Measurements from ENCODE around the gene LMAN2. TPM values are rescaled to one million over a fixed set of nuclear protein-coding genes. Genes with fewer than 3 reads are reported as not detected.
A peak's percentile ranks its signal among the peaks of the same experiment; 100 is the strongest.
"Not testable (repeated sequence)": the region's sequence is repeated elsewhere in the genome, so short reads cannot be mapped to it uniquely, and the experiment has no call there.

Gene LMAN2
- total RNA-seq, 2 experiments from 2014 or later, result 74.5 to 92.1 TPM

DNA sequence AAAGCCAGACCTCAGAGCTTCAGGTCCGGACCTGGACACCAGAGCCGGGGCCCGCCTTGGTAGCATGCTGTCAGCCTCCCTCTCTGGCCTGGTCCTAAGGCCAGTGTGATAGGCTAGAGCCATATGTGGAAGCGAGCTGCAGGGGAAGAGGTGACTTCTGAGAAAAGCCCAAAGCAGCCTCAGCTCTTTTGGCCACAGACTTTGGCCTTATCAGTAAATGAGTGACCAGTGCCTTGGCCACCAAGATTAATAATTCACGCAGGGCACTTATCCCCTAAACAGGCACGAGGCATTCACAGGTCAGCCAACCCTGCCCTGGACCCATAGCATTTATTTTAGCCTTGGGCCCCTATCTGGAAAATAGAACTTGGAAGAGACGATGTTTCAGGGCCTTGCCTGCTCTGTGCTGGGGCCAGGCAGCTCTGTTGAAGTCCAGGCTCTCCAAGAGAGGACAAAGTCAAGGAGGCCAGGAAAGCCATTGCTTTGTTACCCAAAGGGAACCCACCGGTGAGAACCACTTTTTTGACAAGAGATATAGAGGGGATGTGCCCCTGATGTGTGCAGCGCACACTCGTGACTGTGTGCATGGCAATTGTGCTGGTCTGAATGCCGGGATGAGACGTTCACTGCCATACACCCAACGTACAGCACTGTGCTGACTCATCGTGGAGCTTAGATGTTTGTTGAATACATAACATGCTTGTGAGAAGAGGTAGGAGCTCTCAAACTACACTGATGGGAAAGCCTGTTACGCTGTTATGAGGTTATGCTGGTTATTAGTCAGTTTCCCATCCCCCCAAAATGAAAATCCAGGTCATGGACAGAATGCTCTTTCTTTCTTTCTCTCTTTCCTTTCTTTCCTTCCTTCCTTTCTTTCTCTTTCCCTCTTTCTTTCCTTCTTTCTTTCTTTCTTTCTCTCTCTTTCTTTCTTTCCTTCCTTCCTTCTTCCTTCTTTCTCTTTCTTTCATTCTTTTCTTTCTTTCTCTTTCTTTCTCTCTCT is 27.7 kb upstream of the LMAN2 start:
- peaks cover 38% of the 10 kb centered on the region for H3K4me1 Mint-ChIP-seq
- ChIA-PET CTCF (interaction anchor here (0.5 to 7.1 kb wide), 16 partner anchors 10 to 219 kb away, joined by 3 to 48 read pairs (median 4); partner anchors contain the start of gene RGS14), POLR2A (interaction anchor here (1.1 to 1.3 kb wide), 2 partner anchors 10 kb away, joined by 3 to 5 read pairs; no protein-coding TSS in a partner anchor)
- H3K4me3 Mint-ChIP-seq, result no peak overlapping the region
- H3K9me3 Mint-ChIP-seq (ENCODE audit: low read depth), result no peaks in the 10 kb centered on the region
- no peaks in the 10 kb centered on the region for H3K27me3 Mint-ChIP-seq
- ATAC-seq, result peak; percentile 98
- intact Hi-C loops (cut with DNase I, micrococcal nuclease), result loop anchor here in 1 of 2 experiments (1.0 kb wide), 2 partner anchors 10 to 15 kb away; no protein-coding TSS in a partner anchor
- H3K27ac Mint-ChIP-seq, result peak overlapping the region; percentile 72
- peak; percentile 74 for DNase-seq
- H3K36me3 Mint-ChIP-seq (ENCODE audit: low read depth), result no peaks in the 10 kb centered on the region

GRCh38 chr5:177377851-177378776 is 26.6 kb upstream of the LMAN2 start:
- H3K4me3 Mint-ChIP-seq, result no peak overlapping the region
- intact Hi-C loops (cut with DNase I, micrococcal nuclease), result no loop called here
- no peak for DNase-seq
- no peak overlapping the region for H3K27ac Mint-ChIP-seq
- no peaks in the 10 kb centered on the region for H3K27me3 Mint-ChIP-seq
- no peaks in the 10 kb centered on the region for H3K36me3 Mint-ChIP-seq (ENCODE audit: low read depth)
- no peak for ATAC-seq
- POLR2A ChIA-PET, result interaction anchor here (1.1 kb wide), 1 partner anchor 9 kb away, joined by 3 read pairs; no protein-coding TSS in a partner anchor
- no peaks in the 10 kb centered on the region for H3K9me3 Mint-ChIP-seq (ENCODE audit: low read depth)
- H3K4me1 Mint-ChIP-seq, result peaks cover 47% of the 10 kb centered on the region
- CTCF ChIA-PET, result interaction anchor here (0.7 to 7.1 kb wide), 17 partner anchors 9 to 220 kb away, joined by 3 to 48 read pairs (median 4); partner anchors contain the start of gene RGS14

- no peaks in the 10 kb centered on the region for H3K9me3 Mint-ChIP-seq (ENCODE audit: low read depth)
- CTCF ChIA-PET, result interaction anchor here (3.8 to 7.1 kb wide), 2 partner anchors 14 to 27 kb away, joined by 20 to 48 read pairs; no protein-coding TSS in a partner anchor
- ATAC-seq (no peak), DNase-seq (no peak)
- H3K36me3 Mint-ChIP-seq (ENCODE audit: low read depth), result peaks cover 9% of the 10 kb centered on the region
- no peaks in the 10 kb centered on the region for H3K27me3 Mint-ChIP-seq
- POLR2A ChIA-PET, result no interaction called here
- no peak overlapping the region for H3K4me3 Mint-ChIP-seq
- peaks cover 57% of the 10 kb centered on the region for H3K4me1 Mint-ChIP-seq
- intact Hi-C loops (cut with DNase I, micrococcal nuclease), result no loop called here
- no peak overlapping the region for H3K27ac Mint-ChIP-seq
Observed at GRCh38 chr5:177376107-177376506, 24.6 kb upstream of the LMAN2 start.

DNA sequence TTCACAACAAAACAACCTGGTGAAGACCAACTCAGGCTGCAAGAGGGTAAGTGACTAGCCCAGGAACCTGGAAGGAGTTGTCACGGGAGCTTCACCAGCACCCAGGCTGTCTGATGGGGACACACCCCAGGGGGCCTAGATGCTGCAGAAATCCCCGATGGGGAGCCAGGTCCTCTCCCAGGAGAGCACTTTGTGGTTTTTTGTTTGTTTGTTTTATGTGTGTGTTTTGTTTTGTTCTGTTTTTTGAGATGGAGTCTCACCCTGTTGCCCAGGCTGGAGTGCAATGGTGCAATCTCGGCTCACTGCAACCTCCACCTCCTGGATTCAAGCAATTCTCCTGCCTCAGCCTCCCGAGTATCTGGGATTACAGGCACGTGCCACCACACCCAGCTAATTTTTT is 24.0 kb upstream of the LMAN2 start:
- H3K27me3 Mint-ChIP-seq; H3K27ac Mint-ChIP-seq; H3K9me3 Mint-ChIP-seq (ENCODE audit: low read depth); ATAC-seq; H3K4me3 Mint-ChIP-seq; DNase-seq; CTCF ChIA-PET; POLR2A ChIA-PET; H3K36me3 Mint-ChIP-seq (ENCODE audit: low read depth); intact Hi-C loops (cut with DNase I, micrococcal nuclease): not testable (repeated sequence)
- peaks cover 56% of the 10 kb centered on the region for H3K4me1 Mint-ChIP-seq

- intact Hi-C loops (cut with DNase I, micrococcal nuclease), result no loop called here
- Mint-ChIP-seq H3K4me1 (peaks cover 60% of the 10 kb centered on the region), H3K27me3 (no peaks in the 10 kb centered on the region), H3K4me3 (no peak overlapping the region), H3K36me3 (ENCODE audit: low read depth) (peaks cover 16% of the 10 kb centered on the region), H3K9me3 (ENCODE audit: low read depth) (no peaks in the 10 kb centered on the region), H3K27ac (peak overlapping the region; percentile 38)
- ChIA-PET POLR2A (no interaction called here), CTCF (interaction anchor here (0.5 to 1.2 kb wide), 2 partner anchors 30 to 79 kb away, joined by 3 to 5 read pairs; no protein-coding TSS in a partner anchor)
- no peak for DNase-seq
- no peak for ATAC-seq
Observed at GRCh38 chr5:177374211-177374610, 22.7 kb upstream of the LMAN2 start.

GRCh38 chr5:177373806-177374205 is 22.3 kb upstream of the LMAN2 start:
- H3K4me3 Mint-ChIP-seq, result no peak overlapping the region
- H3K27ac Mint-ChIP-seq, result peak overlapping the region; percentile 38
- ChIA-PET POLR2A (no interaction called here), CTCF (interaction anchor here (2.4 to 7.3 kb wide), 2 partner anchors 17 to 29 kb away, joined by 19 to 65 read pairs; no protein-coding TSS in a partner anchor)
- intact Hi-C loops (cut with DNase I, micrococcal nuclease), result no loop called here
- H3K27me3 Mint-ChIP-seq, result no peaks in the 10 kb centered on the region
- no peak for ATAC-seq
- H3K36me3 Mint-ChIP-seq (ENCODE audit: low read depth), result peaks cover 20% of the 10 kb centered on the region
- H3K9me3 Mint-ChIP-seq (ENCODE audit: low read depth), result no peaks in the 10 kb centered on the region
- no peak for DNase-seq
- peaks cover 61% of the 10 kb centered on the region for H3K4me1 Mint-ChIP-seq

- H3K9me3 Mint-ChIP-seq (ENCODE audit: low read depth), result no peaks in the 10 kb centered on the region
- POLR2A ChIA-PET, result interaction anchor here (0.7 kb wide), 1 partner anchor 77 kb away, joined by 3 read pairs; no protein-coding TSS in a partner anchor
- no peaks in the 10 kb centered on the region for H3K27me3 Mint-ChIP-seq
- ATAC-seq (peak; percentile 36), DNase-seq (peak; percentile 50)
- peak overlapping the region; percentile 26 for H3K4me3 Mint-ChIP-seq
- peak overlapping the region; percentile 84 for H3K27ac Mint-ChIP-seq
- CTCF ChIA-PET, result interaction anchor here (0.6 to 7.3 kb wide), 9 partner anchors 9 to 259 kb away, joined by 3 to 65 read pairs (median 4); partner anchors contain the start of genes PDLIM7 and RGS14
- intact Hi-C loops (cut with DNase I, micrococcal nuclease), result no loop called here
- H3K36me3 Mint-ChIP-seq (ENCODE audit: low read depth), result peaks cover 28% of the 10 kb centered on the region
- H3K4me1 Mint-ChIP-seq, result peaks cover 67% of the 10 kb centered on the region
Observed at GRCh38 chr5:177372910-177373309, 21.4 kb upstream of the LMAN2 start.

DNA sequence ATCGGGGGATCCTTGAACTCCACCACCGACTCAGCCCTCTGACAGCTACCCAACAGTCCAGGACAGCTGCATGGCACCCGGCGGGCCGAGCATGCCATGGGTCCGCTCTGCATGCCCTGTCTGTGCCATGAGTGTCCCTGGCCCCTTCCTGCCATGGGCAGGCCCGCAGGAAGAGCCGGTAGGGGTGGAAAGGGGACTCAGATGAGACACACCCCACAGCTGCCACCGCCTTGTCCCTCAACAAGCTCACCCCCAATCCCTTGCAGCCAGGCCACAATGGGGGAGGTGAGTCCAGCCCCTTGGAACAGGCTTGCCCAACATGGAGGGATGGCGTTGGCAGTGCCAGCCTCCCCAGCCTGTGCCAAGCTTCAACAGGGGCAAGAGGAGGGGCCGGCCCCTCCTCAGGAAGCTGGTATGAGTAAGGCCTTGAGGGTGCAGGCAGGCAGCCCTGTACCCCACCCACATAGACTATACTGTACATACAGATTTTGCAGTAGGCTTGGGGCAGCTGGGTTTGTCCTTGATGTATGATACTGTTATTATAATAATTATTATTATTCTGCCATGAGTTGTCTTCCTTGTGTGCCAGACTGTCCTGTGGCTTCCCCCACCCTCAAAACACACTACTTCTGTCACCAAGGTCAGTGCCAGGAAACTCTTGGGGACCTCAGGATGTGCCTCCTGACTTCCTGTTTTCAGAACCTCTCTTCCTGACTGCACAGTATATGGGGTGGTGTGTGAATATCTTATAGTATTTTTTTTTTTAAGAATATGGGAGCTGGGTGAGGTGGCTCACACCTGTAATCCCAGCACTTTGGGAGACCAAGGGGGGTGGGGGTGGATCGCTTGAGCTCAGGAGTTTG is 20.8 kb upstream of the LMAN2 start:
- ATAC-seq, result peak; percentile 67
- intact Hi-C loops (cut with DNase I, micrococcal nuclease), result no loop called here
- ChIA-PET POLR2A (interaction anchor here (0.6 to 0.7 kb wide), 3 partner anchors 11 to 125 kb away, joined by 3 read pairs; no protein-coding TSS in a partner anchor), CTCF (interaction anchor here (0.6 to 7.3 kb wide), 15 partner anchors 10 to 258 kb away, joined by 3 to 65 read pairs (median 4); partner anchors contain the start of genes LMAN2, PDLIM7 and RGS14)
- peaks cover 67% of the 10 kb centered on the region for H3K4me1 Mint-ChIP-seq
- H3K9me3 Mint-ChIP-seq (ENCODE audit: low read depth), result no peaks in the 10 kb centered on the region
- no peaks in the 10 kb centered on the region for H3K27me3 Mint-ChIP-seq
- H3K27ac Mint-ChIP-seq, result peak overlapping the region; percentile 84
- H3K4me3 Mint-ChIP-seq, result peak overlapping the region; percentile 57
- DNase-seq, result peak; percentile 57
- H3K36me3 Mint-ChIP-seq (ENCODE audit: low read depth), result peaks cover 28% of the 10 kb centered on the region

DNA sequence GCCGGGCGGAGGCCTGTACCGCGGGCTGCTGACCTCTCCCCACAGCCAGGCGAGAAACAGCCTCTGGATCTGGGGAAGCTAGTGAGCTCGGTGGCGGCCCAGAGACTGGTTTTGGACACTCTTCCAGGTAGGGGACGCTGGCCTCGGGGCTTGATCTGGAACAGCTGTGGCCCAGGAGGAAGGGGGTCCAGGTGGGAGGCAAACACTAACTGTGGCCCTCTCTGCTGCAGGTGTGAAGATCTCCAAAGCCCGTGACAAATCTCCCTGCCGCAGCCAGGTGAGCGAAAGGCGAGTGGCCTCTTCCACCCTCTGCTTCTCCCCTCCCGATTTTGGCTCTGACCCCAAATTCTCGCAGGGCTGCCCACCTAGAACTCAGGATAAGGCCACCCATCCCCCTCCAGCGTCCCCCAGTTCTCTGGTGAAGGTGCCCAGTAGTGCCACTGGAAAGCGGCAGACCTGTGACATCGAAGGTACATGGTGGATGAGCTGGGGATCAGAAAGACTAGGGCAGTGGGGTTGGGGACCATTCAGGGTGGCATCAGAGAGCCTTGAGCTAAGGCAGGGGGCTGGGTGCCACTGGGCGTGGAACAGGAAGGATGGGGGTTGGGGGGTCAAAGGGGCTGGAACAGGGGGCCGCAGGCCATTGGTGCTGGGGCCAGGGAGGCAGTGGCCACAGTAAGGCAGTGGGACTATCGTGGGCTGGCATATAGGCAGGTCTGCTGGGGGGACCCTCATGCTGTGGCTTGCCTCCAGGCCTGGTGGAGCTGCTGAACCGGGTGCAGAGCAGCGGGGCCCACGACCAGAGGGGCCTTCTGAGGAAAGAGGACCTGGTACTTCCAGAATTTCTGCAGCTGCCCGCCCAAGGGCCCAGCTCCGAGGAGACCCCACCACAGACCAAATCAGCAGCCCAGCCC is 19.9 kb upstream of the LMAN2 start:
- Mint-ChIP-seq H3K36me3 (ENCODE audit: low read depth) (peaks cover 34% of the 10 kb centered on the region), H3K27me3 (no peaks in the 10 kb centered on the region), H3K27ac (peak overlapping the region; percentile 76), H3K9me3 (ENCODE audit: low read depth) (no peaks in the 10 kb centered on the region), H3K4me3 (peak overlapping the region; percentile 57), H3K4me1 (peaks cover 69% of the 10 kb centered on the region)
- ChIA-PET POLR2A (interaction anchor here (0.5 to 1.0 kb wide), 4 partner anchors 12 to 200 kb away, joined by 3 read pairs; no protein-coding TSS in a partner anchor), CTCF (interaction anchor here (0.9 to 7.3 kb wide), 17 partner anchors 11 to 131 kb away, joined by 3 to 65 read pairs (median 5); partner anchors contain the start of genes LMAN2, PDLIM7, RGS14 and SLC34A1)
- DNase-seq (no peak), ATAC-seq (no peak)
- intact Hi-C loops (cut with DNase I, micrococcal nuclease), result no loop called here

Data from activated CD4-positive, alpha-beta T cell treated with anti-CD3 and anti-CD28 coated beads for 36 hours (primary cell).